Ureter (tissue), 1 donor: ENCODE measurements around the gene CYTIP. TPM values are rescaled to one million over a fixed set of nuclear protein-coding genes. Genes with fewer than 3 reads are reported as not detected.

ENCODE experiments used
- DNase-seq: peaks from one replicate; pipeline ENCODE4 v3.0.0-alpha.2; 2020; ENCODE audit warnings: low spot score
- total RNA-seq: library from RNA; stranded (reverse); gene quantifications from one replicate; pipeline ENCODE4 v1.2.4, GENCODE V29; 2023
- donor health status: DM: yes; HTN: yes; CAD: no.

CYTIP gene
- 15.8 TPM for total RNA-seq

GRCh38 chr2:157443795-157444640 is at the start of gene CYTIP:
Gene CYTIP (minus strand): TSS chr2:157444089. CDS start chr2:157444020, 69 bp downstream.
- DNase-seq = peak; percentile 53

- peak; percentile 67 for DNase-seq
Observed at GRCh38 chr2:157492189-157492773, 48.4 kb upstream of the CYTIP start.

- DNase-seq = no peak
Observed at GRCh38 chr2:157489983-157490382, 46.1 kb upstream of the CYTIP start.

GRCh38 chr2:157488877-157489276 is 45.0 kb upstream of the CYTIP start:
- no peak for DNase-seq

GRCh38 chr2:157487747-157488146 is 43.9 kb upstream of the CYTIP start:
- no peak for DNase-seq

GRCh38 chr2:157487271-157487610 is 43.4 kb upstream of the CYTIP start:
- no peak for DNase-seq

GRCh38 chr2:157486596-157487270 is 42.8 kb upstream of the CYTIP start:
- DNase-seq = no peak

- DNase-seq = no peak
Observed at GRCh38 chr2:157480182-157480961, 36.5 kb upstream of the CYTIP start.

- DNase-seq = no peak
Observed at GRCh38 chr2:157479081-157480027, 35.5 kb upstream of the CYTIP start.

GRCh38 chr2:157477919-157478318 is 34.0 kb upstream of the CYTIP start:
- DNase-seq = no peak

GRCh38 chr2:157476953-157477709 is 33.2 kb upstream of the CYTIP start:
- DNase-seq = no peak

GRCh38 chr2:157475722-157476390 is 32.0 kb upstream of the CYTIP start:
- DNase-seq = no peak

- DNase-seq = no peak
Observed at GRCh38 chr2:157473581-157473980, 29.7 kb upstream of the CYTIP start.

- DNase-seq = no peak
Observed at GRCh38 chr2:157471078-157471477, 27.2 kb upstream of the CYTIP start.

GRCh38 chr2:157470321-157470720 is 26.4 kb upstream of the CYTIP start:
- DNase-seq = no peak

- no peak for DNase-seq
Observed at GRCh38 chr2:157469726-157470125, 25.8 kb upstream of the CYTIP start.

- DNase-seq = no peak
Observed at GRCh38 chr2:157468931-157469708, 25.2 kb upstream of the CYTIP start.

- no peak for DNase-seq
Observed at GRCh38 chr2:157466764-157467163, 22.9 kb upstream of the CYTIP start.

GRCh38 chr2:157465554-157465953 is 21.7 kb upstream of the CYTIP start:
- DNase-seq = no peak
